ENCODE data around the gene MAN1A1.

GRCh38 chr6:119133400-119133799 lies 216.2 kb downstream of the MAN1A1 start:
- TF ChIP-seq CTCF (IDR thresholded peaks at IDR 0.05) (no peak), POLR2A (IDR thresholded peaks at IDR 0.05) (no peak)

All from uterus (tissue), 2 donors.